ENCODE data around the gene ITPK1.

The ITPK1 gene

GRCh38 chr14:92997343-92998061, 118.2 kb downstream of the ITPK1 start:
- no peak for TF ChIP-seq CTCF (conservative IDR thresholded peaks at IDR 0.05; ENCODE audit: low read length)
- no peak overlapping the region for H3K4me3 ChIP-seq (ENCODE audit: low read length)
- peak; percentile 29 for DNase-seq (ENCODE audit: low read depth)

GRCh38 chr14:92995620-92996019, 120.1 kb downstream of the ITPK1 start:
- no peak for DNase-seq (ENCODE audit: low read depth)
- no peak overlapping the region for H3K4me3 ChIP-seq (ENCODE audit: low read length)
- no peak for TF ChIP-seq CTCF (conservative IDR thresholded peaks at IDR 0.05; ENCODE audit: low read length)

- TF ChIP-seq CTCF (conservative IDR thresholded peaks at IDR 0.05; ENCODE audit: low read length), result no peak
- no peak for DNase-seq (ENCODE audit: low read depth)
- H3K4me3 ChIP-seq (ENCODE audit: low read length), result no peak overlapping the region
Measured at GRCh38 chr14:92994942-92995341, 120.8 kb downstream of the ITPK1 start.

GRCh38 chr14:92994131-92994676, 121.5 kb downstream of the ITPK1 start:
- DNase-seq (ENCODE audit: low read depth), result no peak
- TF ChIP-seq CTCF (conservative IDR thresholded peaks at IDR 0.05; ENCODE audit: low read length), result no peak
- no peak overlapping the region for H3K4me3 ChIP-seq (ENCODE audit: low read length)

GRCh38 chr14:92993302-92993701, 122.4 kb downstream of the ITPK1 start:
- TF ChIP-seq CTCF (conservative IDR thresholded peaks at IDR 0.05; ENCODE audit: low read length), result no peak
- no peak for DNase-seq (ENCODE audit: low read depth)
- H3K4me3 ChIP-seq (ENCODE audit: low read length), result no peak overlapping the region

- no peak for DNase-seq (ENCODE audit: low read depth)
- H3K4me3 ChIP-seq (ENCODE audit: low read length), result no peak overlapping the region
- TF ChIP-seq CTCF (conservative IDR thresholded peaks at IDR 0.05; ENCODE audit: low read length), result no peak
Measured at GRCh38 chr14:92991536-92991935, 124.2 kb downstream of the ITPK1 start.

All from AG10803 (cell line).